Inflammatory macrophage treated with lipopolysaccharide for 4 hours (primary cell): Measurements from ENCODE around the gene TMPRSS3.
"Not testable (repeated sequence)": the region's sequence is repeated elsewhere in the genome, so short reads cannot be mapped to it uniquely, and the experiment has no call there.

Source experiments
- DNase-seq: peaks from one replicate; pipeline ENCODE4 v3.0.0-alpha.2; 2020

TMPRSS3 gene

GRCh38 chr21:42426876-42427480, 31.1 kb upstream of the TMPRSS3 start:
- no peak for DNase-seq

GRCh38 chr21:42426424-42426823, 30.6 kb upstream of the TMPRSS3 start:
- no peak for DNase-seq

GRCh38 chr21:42425591-42425990, 29.7 kb upstream of the TMPRSS3 start:
- no peak for DNase-seq

GRCh38 chr21:42424914-42425541, 29.2 kb upstream of the TMPRSS3 start:
- peak; percentile 37 for DNase-seq

GRCh38 chr21:42423685-42424084, 27.8 kb upstream of the TMPRSS3 start:
- no peak for DNase-seq

- no peak for DNase-seq
Measured at GRCh38 chr21:42423197-42423675, 27.4 kb upstream of the TMPRSS3 start.

GRCh38 chr21:42421018-42421793, 25.4 kb upstream of the TMPRSS3 start:
- no peak for DNase-seq

GRCh38 chr21:42419845-42420244, 24.0 kb upstream of the TMPRSS3 start:
- DNase-seq: no peak

- DNase-seq: no peak
Measured at GRCh38 chr21:42418886-42419285, 23.0 kb upstream of the TMPRSS3 start.

GRCh38 chr21:42417533-42417932, 21.7 kb upstream of the TMPRSS3 start:
- no peak for DNase-seq

- peak; percentile 90 for DNase-seq
Measured at GRCh38 chr21:42414928-42415769, 19.3 kb upstream of the TMPRSS3 start.

- DNase-seq: no peak
Measured at GRCh38 chr21:42414553-42414927, 18.7 kb upstream of the TMPRSS3 start.

GRCh38 chr21:42414066-42414465, 18.2 kb upstream of the TMPRSS3 start:
- no peak for DNase-seq

GRCh38 chr21:42413500-42413899, 17.6 kb upstream of the TMPRSS3 start:
- DNase-seq: no peak

- DNase-seq: no peak
Measured at GRCh38 chr21:42413093-42413492, 17.2 kb upstream of the TMPRSS3 start.

- DNase-seq: no peak
Measured at GRCh38 chr21:42412636-42412933, 16.7 kb upstream of the TMPRSS3 start.

GRCh38 chr21:42411891-42412635, 16.2 kb upstream of the TMPRSS3 start:
- DNase-seq: peak; percentile 10

GRCh38 chr21:42411197-42411869, 15.5 kb upstream of the TMPRSS3 start:
- no peak for DNase-seq

- DNase-seq: no peak
Measured at GRCh38 chr21:42409366-42409765, 13.5 kb upstream of the TMPRSS3 start.

- DNase-seq: not testable (repeated sequence)
Measured at GRCh38 chr21:42408718-42409117, 12.9 kb upstream of the TMPRSS3 start.

- no peak for DNase-seq
Measured at GRCh38 chr21:42407476-42407875, 11.6 kb upstream of the TMPRSS3 start.

- DNase-seq: no peak
Measured at GRCh38 chr21:42406866-42407265, 11.0 kb upstream of the TMPRSS3 start.
